Measurements from ENCODE around the gene TGFBR3.

Gene TGFBR3

DNA sequence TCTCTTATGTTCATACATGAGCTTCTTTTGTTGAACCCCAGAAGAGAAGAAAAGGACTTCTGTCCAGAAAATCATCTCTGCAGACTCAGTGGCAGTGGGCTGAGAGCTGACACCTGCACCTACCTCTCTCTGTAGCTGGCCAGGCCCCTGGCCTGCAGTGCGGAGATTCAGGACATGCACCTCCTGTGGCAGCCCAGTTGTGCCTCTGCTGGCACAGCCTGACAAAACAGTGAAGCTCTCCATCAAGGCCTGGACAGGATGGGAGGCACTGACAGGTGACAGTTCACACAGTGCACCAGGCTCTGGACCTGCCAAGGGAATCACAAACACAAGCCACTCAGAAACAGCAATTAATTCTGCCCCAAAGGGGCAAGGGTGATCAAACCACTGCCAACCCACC lies 88.8 kb downstream of the TGFBR3 start:
- no peak for DNase-seq

DNA sequence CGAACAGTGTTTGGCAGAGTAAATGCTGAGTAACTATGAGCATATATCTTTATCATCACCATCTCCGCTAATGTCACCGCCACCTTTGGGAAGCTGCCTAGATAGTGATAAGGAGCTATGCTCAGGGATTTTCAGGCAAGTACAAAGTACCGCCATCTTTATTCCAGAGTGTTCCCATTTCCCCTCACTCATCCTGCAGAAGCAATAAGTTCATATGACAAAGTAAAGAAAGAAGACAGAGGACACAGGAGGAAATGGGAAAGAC lies 89.6 kb downstream of the TGFBR3 start:
- no peak for DNase-seq

DNA sequence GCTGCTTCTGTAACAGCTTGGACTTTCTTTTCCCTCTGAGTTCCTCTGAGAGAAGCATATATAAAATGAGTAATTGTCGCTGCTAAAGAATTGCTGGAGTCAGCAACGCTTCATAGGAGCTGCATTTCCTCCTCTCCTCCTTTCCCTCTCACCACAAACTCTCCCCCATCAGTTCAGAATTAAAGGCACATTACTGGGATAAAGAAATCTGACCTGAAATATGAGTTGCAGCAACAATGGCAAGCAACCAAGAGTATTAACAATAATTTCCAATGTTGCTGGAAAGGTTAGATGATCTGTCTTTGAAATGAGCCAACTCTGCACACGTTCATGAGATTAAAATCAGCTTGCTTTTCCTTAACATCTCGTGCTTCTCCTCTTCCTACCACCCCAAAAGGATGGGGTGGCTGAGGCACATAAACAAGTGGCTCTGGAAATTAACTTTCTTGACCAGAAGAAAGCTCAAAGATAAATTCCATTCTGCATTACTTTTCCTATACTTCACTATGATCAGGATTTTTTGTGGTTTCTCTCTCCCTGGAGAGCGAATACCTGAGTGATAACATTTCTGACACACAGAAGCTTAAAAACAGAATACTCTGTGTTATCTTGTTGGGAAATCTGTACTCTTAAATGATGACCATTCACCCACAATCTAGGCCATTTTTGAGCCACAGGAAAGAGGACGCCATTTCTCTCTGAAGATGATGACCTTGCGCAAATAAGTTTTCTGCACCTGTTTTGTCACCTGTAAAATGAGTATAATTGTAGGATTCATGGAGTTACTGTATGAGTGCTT lies 90.2 kb downstream of the TGFBR3 start:
- DNase-seq: no peak

DNA sequence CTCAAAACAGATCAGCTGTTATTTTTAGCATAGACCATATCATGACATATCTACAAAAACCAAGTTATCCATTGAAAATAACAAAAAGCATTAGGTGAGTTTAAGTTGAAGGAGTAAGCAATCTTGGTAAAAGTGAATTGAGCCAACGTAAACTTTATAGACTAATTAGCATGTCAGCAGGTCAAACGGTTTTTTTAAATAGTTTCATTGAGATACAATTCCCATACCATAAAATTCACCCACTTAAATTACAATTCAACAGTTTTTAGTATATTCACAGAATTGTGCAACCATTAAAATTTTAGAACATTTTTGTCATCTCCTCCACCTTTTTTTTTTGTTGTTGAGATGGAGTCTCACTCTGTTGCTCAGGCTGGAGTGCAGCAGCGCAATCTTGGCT lies 92.1 kb downstream of the TGFBR3 start:
- DNase-seq: no peak

GRCh38 chr1:91793189-91793588 lies 92.8 kb downstream of the TGFBR3 start:
- DNase-seq: no peak

- no peak for DNase-seq
These were observed 93.4 kb downstream of the TGFBR3 start for GRCh38 chr1:91792489-91793071.

DNA sequence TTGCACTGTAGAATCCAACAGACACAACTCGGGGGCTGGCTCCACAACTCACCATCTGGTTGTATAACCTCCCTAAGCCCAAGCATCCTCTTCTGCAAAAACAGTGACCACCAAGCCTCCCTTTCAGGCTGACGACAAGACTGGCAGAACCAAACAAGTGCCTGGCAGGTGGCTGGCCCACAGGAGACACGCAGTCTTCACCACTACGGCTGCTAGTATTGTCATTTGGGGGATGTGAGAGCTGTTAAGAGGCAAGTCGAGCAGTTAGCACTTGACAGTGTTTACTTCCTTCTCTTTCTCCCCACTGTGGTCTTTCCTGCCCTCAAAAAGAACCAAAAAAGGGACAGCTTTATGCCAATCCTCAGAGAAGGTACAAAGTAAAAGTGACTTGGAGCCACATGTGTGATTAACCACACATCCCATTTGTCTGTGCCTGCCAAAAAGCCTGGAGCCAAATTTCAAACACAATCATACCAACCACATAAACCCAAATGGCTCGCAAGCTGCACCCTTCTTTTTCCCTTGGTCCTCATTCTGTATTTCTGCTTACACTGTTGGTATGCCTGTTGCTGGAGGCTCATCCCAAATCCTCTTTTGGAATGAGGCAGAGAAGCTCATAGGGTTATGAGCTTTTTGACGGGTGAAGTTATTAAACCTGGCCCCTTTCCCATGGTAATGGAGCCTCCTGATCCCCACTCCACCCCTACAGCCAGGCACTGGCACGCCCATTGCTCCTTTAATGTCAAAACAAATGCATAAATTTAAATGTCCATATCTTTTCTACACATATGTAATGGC lies 94.1 kb downstream of the TGFBR3 start:
- no peak for DNase-seq

DNA sequence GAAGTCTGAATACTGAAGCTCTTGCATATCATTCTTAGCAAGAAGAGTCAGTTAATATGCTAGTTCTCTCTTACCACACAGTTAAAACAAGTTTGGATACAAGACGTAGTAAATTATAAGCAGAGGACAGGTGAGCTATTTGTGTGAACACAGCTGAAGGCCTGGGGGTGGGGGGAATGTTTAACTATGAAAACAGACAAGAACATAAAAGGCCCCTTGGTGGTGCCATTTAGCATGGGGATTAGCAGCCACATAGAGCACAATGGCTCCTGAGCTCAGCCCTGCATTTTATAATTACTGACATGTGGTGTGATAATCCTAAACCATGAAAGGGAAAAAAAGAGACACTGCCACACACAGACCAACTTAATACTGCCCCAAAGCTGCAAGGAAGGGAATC lies 94.8 kb downstream of the TGFBR3 start:
- no peak for DNase-seq

DNA sequence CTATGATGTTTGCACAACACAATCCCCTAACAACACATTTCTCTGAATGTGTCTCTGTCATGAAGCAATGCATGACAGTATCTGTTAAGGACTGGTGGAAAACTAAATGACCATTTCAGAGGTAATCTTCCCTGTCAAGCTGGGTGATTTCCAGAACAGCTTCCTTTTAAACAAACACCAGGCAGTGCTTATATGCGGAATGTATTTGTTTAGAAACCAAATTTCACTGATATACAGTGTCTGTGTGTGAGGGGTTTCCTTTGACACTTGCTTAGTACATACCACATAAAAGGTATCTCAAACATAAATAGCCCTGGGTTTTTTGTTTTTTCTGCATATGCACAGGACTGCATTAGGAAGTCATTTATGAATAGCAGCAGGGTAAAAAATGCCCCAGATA lies 95.6 kb downstream of the TGFBR3 start:
- DNase-seq: no peak

DNA sequence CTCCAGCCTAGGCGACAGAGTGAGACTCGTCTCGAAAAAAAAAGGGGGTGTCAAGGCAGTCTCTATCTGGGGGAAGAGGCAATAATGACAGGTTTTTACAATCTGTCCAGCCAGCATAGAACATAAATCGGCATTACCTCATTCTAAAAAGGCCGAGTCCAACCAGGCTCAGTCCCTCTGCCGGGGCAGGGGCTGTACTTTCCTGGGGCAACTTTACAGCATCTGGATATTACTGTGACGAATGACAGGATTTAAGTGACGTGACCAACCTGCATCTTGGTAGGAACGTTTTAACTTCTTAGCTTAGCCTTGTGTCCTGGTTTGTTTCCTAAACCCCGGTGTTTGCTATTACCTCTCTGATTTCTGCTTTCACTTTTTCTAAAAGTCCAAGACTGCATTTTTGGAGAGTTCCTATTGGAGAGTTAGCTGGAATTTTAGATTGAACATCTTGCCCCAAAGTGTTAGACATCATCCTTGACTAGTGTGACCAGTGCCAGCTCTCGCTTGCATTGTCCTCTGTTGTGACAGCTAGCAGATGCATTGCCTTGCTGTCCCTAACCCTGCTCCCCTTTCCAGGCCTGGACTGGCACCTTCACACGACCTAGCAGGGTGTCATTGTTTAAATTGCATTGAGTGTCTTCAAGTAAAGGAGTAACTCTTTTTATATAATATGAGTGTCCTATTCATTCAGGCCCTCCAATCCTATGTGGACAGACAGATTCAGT lies 96.5 kb downstream of the TGFBR3 start:
- no peak for DNase-seq

DNA sequence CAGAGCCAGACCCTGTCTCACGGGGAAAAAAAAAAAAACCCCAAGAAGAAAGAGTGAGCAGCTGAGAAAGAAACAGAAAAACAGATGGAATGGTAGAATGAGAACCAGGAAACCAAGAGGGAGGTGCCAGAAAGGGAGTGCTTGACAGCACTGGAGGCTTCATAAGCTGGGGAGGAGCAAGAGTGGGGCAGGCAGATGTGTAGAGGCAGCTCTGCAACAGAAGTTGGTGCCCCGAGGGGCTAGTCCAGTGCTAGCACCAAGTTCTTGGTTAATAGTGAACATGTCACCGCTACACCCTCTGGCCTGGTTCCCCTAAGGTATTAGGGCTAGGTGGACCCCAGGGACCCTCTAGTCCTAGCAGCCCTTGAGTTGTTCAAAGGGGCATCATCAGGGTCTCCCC lies 98.0 kb downstream of the TGFBR3 start:
- no peak for DNase-seq

- DNase-seq: no peak
These were observed 101.3 kb downstream of the TGFBR3 start for GRCh38 chr1:91784616-91785015.

DNA sequence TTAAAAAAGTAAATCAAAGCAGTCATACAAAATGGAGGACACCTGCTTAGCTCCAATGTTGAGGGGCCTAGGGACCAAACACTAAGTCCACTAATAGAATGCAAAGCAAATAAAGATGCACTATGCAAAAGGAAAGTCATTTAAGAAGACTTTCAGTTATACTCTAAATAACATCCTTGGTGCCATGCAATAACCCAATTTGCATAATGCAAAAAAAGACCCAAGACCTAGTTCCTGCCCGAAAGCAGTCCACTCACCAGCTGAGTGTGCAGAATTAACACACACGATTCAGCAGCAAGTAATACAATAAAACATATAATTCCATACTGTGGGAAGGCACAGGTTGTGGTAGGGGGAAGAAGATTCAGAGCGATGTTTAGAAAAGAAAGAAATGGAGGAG lies 101.8 kb downstream of the TGFBR3 start:
- DNase-seq: no peak

DNA sequence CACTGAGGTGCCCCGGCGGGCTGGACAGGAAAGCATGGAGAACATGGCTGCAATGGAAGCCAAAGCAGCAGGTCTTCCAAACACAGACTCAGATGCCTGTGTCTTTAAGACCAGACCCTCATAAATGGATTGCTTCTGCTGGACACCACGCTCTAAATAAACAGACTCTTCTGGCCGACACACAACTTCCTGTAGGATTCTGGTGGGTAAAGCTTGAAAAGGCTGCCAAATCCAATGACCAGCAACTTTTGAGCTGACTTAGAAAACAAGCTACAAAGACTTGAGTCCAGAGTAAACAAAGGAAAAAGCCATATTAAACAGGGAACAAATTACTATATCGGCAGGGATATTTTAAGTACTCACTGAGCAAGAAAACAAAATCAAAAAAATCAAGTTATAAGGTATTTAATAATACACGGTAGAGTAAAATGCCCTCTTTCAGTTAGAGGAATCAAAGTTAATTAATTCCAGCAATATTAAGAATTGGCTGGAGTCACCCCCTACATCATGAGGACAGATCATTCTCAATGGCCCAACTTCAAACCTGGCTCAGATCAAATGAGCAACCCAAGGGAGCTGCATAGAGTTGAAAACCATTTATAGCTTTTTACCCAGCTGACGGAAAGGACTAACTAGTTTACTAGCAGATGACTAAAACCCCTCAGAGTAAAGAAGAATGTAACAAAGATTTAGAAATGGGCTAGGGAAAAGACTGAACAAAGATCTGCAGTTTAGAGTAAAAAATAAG lies 102.4 kb downstream of the TGFBR3 start:
- DNase-seq: no peak

DNA sequence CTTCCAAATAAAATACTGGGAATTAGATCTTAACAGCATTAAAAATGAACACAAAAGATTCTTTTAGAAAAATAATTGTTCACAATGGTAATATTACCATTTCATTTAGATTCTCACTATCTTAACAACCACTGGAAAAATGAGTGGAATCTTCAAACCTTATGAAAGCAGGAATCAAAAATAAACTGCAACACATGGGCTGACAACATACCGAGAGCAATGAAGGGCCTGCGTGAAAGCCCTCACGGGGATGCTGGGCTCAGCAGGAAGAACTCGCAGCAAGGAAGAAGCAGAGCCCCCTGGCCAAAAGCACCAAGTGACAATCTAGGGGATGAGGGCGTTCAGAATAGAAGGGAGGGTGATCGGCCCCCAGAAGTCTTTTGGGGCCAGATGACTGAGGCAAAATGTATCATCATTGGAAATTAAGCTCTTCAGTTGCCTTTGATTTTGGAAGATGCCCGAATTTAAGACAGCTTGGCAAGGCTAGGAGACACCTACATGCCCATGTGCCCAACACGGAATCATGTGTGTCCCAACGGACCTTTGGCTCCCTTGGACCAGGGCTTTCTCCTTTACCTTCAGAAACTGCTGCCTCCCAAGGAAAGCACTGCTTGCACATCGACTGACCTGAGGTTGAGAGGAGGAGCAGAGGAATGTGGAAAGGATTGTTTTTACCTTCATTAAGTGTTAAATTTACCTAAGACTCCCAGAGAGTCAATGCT lies 103.9 kb downstream of the TGFBR3 start:
- no peak for DNase-seq

DNA sequence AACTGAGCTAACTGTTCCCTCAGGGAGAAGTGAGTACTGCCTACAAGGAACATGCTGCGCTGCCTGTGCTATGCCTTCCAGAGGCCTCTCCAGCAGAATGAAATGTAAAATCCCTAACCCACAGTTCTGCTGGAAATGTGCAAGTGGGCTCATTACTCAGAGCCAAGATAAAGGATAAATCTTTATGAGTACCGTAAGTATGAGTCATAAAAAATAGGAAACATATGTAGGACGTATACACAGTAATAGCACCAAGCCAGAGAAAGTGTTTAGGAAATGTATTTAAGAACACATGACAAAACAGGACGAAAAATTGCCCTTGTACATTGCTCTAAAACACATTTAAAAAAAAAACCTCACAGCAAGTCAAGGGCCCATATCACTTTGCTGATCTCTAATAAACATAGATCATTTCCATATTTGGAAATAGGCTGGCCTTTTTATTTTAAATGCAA lies 104.6 kb downstream of the TGFBR3 start:
- no peak for DNase-seq

DNA sequence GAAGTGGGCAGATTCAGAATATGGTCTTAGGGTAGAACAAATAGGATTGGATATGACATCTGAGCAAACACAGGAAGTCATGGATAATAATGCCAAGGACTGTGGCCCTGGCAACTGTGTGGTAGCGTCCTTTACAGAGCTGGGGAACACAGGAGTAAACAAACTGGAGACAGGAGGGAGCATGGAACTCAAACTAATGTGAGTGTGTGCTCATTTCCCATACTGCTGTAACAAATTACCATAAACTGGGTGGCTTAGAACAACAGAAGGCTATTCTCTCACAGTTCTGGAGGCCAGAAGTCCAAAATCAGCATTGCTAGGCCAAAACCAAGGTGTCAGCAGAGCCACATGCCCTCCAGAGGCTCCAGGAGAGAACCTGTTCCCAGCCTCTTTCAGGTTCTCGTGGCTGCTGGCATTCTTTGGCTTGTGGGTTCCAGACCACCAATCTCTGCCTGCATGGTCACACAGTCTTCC lies 106.4 kb downstream of the TGFBR3 start:
- DNase-seq: no peak

DNA sequence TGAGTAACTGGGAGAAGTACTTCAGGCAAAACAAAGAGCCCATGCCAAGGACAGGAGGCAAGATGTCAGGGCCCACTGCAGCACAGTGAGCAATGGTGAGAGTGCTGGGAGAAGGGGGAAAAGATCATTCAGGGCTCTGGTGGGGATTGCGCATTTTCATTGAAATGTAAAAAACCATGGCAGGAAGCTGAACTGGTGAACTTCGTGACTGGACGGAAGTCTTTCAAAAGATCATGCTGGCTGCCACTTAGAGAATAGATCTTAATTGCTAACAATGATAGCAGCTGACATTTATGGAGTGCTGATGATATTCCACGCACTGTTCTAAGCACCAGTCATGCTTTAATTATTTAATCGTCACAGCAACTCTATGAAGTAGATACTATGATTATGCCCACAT lies 107.0 kb downstream of the TGFBR3 start:
- no peak for DNase-seq

- DNase-seq: no peak
These were observed 108.2 kb downstream of the TGFBR3 start for GRCh38 chr1:91777630-91778300.

DNA sequence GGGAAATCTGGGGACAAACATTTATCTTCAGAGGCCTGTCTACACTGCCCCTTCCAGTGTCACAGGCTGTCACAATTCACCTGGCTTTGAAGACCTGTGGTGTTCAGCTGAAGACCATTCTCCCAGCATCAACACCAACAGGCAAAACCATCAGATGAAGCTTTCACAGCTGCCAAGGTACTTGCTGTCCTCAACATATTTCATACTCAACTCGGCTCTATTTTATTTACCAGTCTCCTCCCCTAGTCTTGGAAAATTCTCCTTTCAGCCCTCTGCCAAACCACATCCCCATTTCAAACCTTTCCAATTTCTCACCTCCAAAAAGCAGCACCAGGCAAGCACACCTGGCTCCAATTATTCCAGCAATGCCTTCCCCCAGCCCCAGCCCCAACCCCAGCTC lies 108.8 kb downstream of the TGFBR3 start:
- DNase-seq: no peak

DNA sequence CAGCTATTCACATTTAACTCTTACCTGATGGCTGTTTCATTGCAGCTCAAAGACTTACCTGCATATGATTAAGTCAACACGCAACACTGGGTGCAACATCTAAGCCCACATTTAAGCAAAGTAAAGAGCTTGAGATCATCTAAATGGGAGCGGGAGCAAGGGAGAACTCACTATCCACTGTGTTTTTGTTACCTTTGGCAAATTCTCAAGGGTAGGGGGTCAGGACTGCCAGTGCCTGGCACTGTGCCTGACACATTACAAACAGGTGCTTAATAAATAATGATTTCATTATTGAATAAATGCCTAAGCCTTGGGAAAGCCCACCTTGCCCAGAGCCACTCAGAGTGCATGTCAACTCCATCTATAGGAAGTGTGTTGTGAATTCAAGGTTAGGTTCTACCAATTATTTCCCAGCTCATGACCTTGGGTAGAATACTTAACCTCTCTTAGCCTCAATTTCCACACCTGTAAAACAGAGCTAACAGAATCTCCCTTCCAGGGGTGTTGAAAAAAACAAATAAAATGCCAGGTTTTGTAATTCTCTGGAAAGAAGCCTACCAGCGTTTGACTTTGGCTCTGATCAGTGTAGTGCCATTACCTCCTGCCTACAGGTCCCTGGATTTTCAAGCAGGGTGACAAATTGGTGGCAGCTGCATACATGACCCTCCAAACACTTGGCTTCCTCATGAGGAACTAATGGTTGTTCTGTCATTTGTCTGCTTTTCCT lies 109.7 kb downstream of the TGFBR3 start:
- no peak for DNase-seq
